GM12891 (cell line): ENCODE results near the gene BNIP5.

Experiments
- PAX5 ChIP-seq: IDR thresholded peaks from 2 replicates; pipeline ENCODE4 v1.6.1; 2011; ENCODE audit warnings: low read length, moderate library complexity, mild to moderate bottlenecking; ENCODE audit not compliant: insufficient read depth, severe bottlenecking
- POLR2A ChIP-seq: IDR thresholded peaks from 2 replicates; pipeline ENCODE4 v1.6.1; 2011; ENCODE audit warnings: low read depth, low read length, control low read depth
- POLR2AphosphoS5 ChIP-seq: IDR thresholded peaks from 2 replicates; pipeline ENCODE4 v1.6.1; 2011; ENCODE audit warnings: low read depth, low read length, control low read depth
- POU2F2 ChIP-seq: IDR thresholded peaks from 2 replicates; pipeline ENCODE4 v1.6.1; 2011; ENCODE audit warnings: low read depth, mild to moderate bottlenecking, control low read depth, low read length, moderate library complexity
- SPI1 ChIP-seq: IDR thresholded peaks from 2 replicates; pipeline ENCODE4 v1.6.1; 2011; ENCODE audit warnings: low read depth, low read length, control low read depth
- TAF1 ChIP-seq: IDR thresholded peaks from 2 replicates; pipeline ENCODE4 v1.6.1; 2011; ENCODE audit warnings: low read depth, low read length, control low read depth

DNA sequence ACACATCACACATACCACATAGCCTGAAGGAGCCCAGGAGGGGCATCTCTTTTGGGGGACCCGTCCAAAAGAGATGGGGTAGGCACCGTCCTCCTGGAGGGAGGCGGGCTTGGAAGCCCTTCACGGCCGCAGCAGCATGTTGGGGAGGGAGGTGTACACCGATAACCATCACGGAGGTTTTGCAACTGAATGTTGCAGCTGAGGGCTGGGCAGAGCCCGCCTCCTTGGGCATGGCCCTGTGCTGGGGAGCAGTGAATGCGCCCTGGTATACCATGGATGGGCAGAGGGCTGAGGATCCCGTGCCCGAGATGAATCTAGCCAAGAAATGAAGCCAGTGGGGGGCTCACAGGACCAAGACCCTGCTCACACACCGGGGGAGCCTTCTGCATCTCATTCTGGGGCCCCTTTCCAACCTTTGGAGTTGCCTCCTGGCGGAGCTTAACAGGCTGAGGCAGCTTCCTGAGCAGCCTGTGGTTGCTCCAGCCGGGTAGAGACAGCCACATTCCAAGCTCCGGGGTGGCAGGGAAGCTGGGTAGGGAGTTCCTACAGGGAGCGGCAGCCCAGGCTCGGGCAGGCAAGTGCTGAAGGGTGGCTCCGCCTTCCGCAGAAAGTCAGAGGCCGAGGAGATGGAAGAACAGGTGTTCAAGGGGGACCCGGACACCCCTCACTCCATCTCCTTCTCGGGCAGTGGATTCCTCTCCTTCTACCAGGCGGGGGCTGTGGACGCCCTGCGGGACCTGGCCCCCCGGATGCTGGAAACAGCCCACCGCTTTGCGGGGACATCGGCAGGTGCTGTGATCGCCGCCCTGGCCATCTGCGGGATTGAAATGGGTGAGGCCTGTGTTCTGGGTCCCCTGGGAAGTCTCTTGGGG, 66.6 kb downstream of the BNIP5 start, which contains the start of gene PNPLA1:
- TF ChIP-seq POLR2A (no peak), POLR2AphosphoS5 (no peak), TAF1 (no peak), SPI1 (no peak), POU2F2 (no peak), PAX5 (no peak)
